Loucy (cell line): Measurements from ENCODE around the gene CAPZA3.

Experiments used
- H2AFZ ChIP-seq: fragments of 200-600 bp; sonication (generic); 2 replicates; pipeline ENCODE4 v1.6.0; 2016; ENCODE audit warnings: antibody characterized with exemption, mild to moderate bottlenecking, low read length, moderate library complexity
- H3F3A ChIP-seq: fragments of 200-600 bp; 2 replicates; pipeline ENCODE4 v1.6.0; 2016; ENCODE audit warnings: antibody characterized with exemption, low read depth, mild to moderate bottlenecking
- H3K27me3 ChIP-seq: fragments of 200-600 bp; sonication (generic); 2 replicates; pipeline ENCODE4 v1.6.1; 2014; ENCODE audit warnings: low read length, mild to moderate bottlenecking; ENCODE audit not compliant: insufficient read depth, poor library complexity, severe bottlenecking
- H3K36me3 ChIP-seq: fragments of 200-600 bp; sonication (generic); 2 replicates; pipeline ENCODE4 v1.6.1; 2016; ENCODE audit warnings: low read length; ENCODE audit not compliant: insufficient read depth
- H3K4me1 ChIP-seq: fragments of 200-600 bp; sonication (generic); 2 replicates; pipeline ENCODE4 v1.5.1; 2014; ENCODE audit warnings: low read length, mild to moderate bottlenecking; ENCODE audit not compliant: insufficient read depth, poor library complexity, severe bottlenecking
- H3K4me2 ChIP-seq: fragments of 200-600 bp; sonication (generic); 2 replicates; pipeline ENCODE4 v1.6.0; 2014; ENCODE audit warnings: antibody characterized with exemption, low read length, low read depth, mild to moderate bottlenecking; ENCODE audit not compliant: poor library complexity, severe bottlenecking
- H3K4me3 ChIP-seq: fragments of 200-600 bp; sonication (generic); 2 replicates; pipeline ENCODE4 v1.5.1; 2014; ENCODE audit warnings: low read length, mild to moderate bottlenecking, mixed read lengths; ENCODE audit not compliant: poor library complexity, severe bottlenecking
- H3K79me2 ChIP-seq: fragments of 200-600 bp; sonication (generic); 2 replicates; pipeline ENCODE4 v1.6.1; 2014; ENCODE audit warnings: low read length; ENCODE audit not compliant: insufficient read depth
- H3K9ac ChIP-seq: fragments of 200-600 bp; sonication (generic); 2 replicates; pipeline ENCODE4 v1.6.0; 2014; ENCODE audit warnings: mild to moderate bottlenecking, low read depth, low read length, moderate library complexity; ENCODE audit not compliant: poor library complexity, severe bottlenecking
- H3K9me2 ChIP-seq: fragments of 200-600 bp; sonication (generic); replicated peaks from 2 replicates; pipeline ENCODE4 v1.6.1; 2016; ENCODE audit warnings: low read depth, low read length, mixed read lengths
- H3K9me3 ChIP-seq: fragments of 200-600 bp; sonication (generic); 2 replicates; pipeline ENCODE4 v1.6.1; 2014; ENCODE audit warnings: mild to moderate bottlenecking, antibody characterized with exemption, low read length, low read depth; ENCODE audit not compliant: insufficient read depth
- H4K20me1 ChIP-seq: fragments of 200-600 bp; sonication (generic); 2 replicates; pipeline ENCODE4 v1.6.0; 2014; ENCODE audit warnings: antibody characterized with exemption, low read length, mild to moderate bottlenecking; ENCODE audit not compliant: insufficient read depth, poor library complexity, severe bottlenecking
- CTCF ChIP-seq: fragments of 200-600 bp; sonication (generic); conservative IDR thresholded peaks from 2 replicates; pipeline ENCODE4 v1.5.1; 2014; ENCODE audit warnings: mild to moderate bottlenecking, antibody characterized with exemption, low read length
- EZH2phosphoT487 ChIP-seq: fragments of 200-600 bp; IDR thresholded peaks from 2 replicates; pipeline ENCODE4 v1.6.1; 2018; ENCODE audit warnings: antibody characterized with exemption, mild to moderate bottlenecking, moderate library complexity, borderline replicate concordance

The CAPZA3 gene

GRCh38 chr12:18718462-18718861 is 19.5 kb upstream of the CAPZA3 start:
- TF ChIP-seq CTCF (no peak), EZH2phosphoT487 (no peak)
- H3K4me3 ChIP-seq, result no peak overlapping the region
- no peak overlapping the region for H3K4me2 ChIP-seq
- H3K4me1 ChIP-seq, result no peaks in the 10 kb centered on the region
- no peaks in the 10 kb centered on the region for H3K9me3 ChIP-seq
- no peaks in the 10 kb centered on the region for H3K27me3 ChIP-seq
- H4K20me1 ChIP-seq, result no peaks in the 10 kb centered on the region
- H3F3A ChIP-seq, result no peaks in the 10 kb centered on the region
- H3K9ac ChIP-seq, result no peak overlapping the region
- no peaks in the 10 kb centered on the region for H3K79me2 ChIP-seq
- no peaks in the 10 kb centered on the region for H3K9me2 ChIP-seq
- H2AFZ ChIP-seq, result no peak overlapping the region
- H3K36me3 ChIP-seq, result no peaks in the 10 kb centered on the region

DNA sequence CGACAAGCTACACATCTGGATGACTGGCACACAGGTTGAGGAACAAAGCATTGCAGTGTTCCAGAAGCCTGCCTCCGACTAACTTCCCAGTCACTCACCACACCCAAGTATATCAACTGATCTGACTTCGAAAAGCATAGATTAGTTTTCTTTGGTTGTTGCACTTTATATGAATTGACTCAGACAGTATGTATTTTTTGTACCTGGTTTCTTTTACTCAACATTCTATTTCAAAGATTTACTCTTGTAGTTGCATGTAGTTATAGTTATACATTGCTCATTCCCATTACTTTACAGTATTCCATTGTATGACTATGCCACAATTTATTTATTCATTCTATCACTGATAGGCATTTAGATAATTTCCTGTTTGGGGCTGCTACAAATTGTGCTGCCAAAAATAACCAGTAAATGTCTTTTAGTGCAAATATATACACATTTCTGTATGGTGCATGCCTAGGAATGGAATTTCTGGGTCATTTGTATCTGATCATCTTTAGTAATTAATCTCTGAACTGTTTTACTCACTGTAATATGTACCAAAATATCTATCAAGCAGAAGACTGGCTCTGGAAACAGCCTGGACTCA is 17.9 kb upstream of the CAPZA3 start:
- no peaks in the 10 kb centered on the region for H3K4me1 ChIP-seq
- no peaks in the 10 kb centered on the region for H3F3A ChIP-seq
- no peaks in the 10 kb centered on the region for H3K36me3 ChIP-seq
- no peak overlapping the region for H2AFZ ChIP-seq
- H3K27me3 ChIP-seq, result no peaks in the 10 kb centered on the region
- H3K79me2 ChIP-seq, result no peaks in the 10 kb centered on the region
- H3K4me2 ChIP-seq, result no peak overlapping the region
- no peak overlapping the region for H3K4me3 ChIP-seq
- H3K9me3 ChIP-seq, result no peaks in the 10 kb centered on the region
- H3K9me2 ChIP-seq, result no peaks in the 10 kb centered on the region
- H4K20me1 ChIP-seq, result no peaks in the 10 kb centered on the region
- H3K9ac ChIP-seq, result no peak overlapping the region
- no peak for TF ChIP-seq EZH2phosphoT487
- TF ChIP-seq CTCF, result no peak

- no peaks in the 10 kb centered on the region for H3K36me3 ChIP-seq
- H3K4me3 ChIP-seq, result no peak overlapping the region
- H3K79me2 ChIP-seq, result no peaks in the 10 kb centered on the region
- H3K9me2 ChIP-seq, result no peaks in the 10 kb centered on the region
- no peaks in the 10 kb centered on the region for H3K27me3 ChIP-seq
- no peaks in the 10 kb centered on the region for H4K20me1 ChIP-seq
- no peaks in the 10 kb centered on the region for H3K9me3 ChIP-seq
- H3K4me1 ChIP-seq, result no peaks in the 10 kb centered on the region
- no peak overlapping the region for H3K4me2 ChIP-seq
- no peaks in the 10 kb centered on the region for H3F3A ChIP-seq
- TF ChIP-seq EZH2phosphoT487 (no peak), CTCF (no peak)
- no peak overlapping the region for H2AFZ ChIP-seq
- no peak overlapping the region for H3K9ac ChIP-seq
Measured at GRCh38 chr12:18720690-18721089, 17.2 kb upstream of the CAPZA3 start.
